Caco-2 (cell line): ENCODE data around the gene PHF5A. TPM values are rescaled to one million over a fixed set of nuclear protein-coding genes. Genes with fewer than 3 reads are reported as not detected.

Experiments used
- BruUV-seq: library from RNA; stranded (reverse); fragments of 400-500 nt; replicated peaks from 2 replicates; lab custom pipeline; 2021; lab: Mats Ljungman, UMichigan
- CTCF ChIA-PET: fragments of 300-600 bp; sonication (Branson Sonifier 250); formaldehyde crosslinking; loops from one replicate; lab custom pipeline; 2022; ENCODE audit warnings: antibody characterized with exemption; lab: Charles Lee
- POLR2A ChIA-PET: fragments of 300-600 bp; sonication (Branson Sonifier 250); formaldehyde crosslinking; loops from one replicate; lab custom pipeline; 2022; ENCODE audit warnings: antibody characterized with exemption; lab: Charles Lee
- DNase-seq, 2 experiments: peaks; one replicate each; pipeline versions ENCODE4 v3.0.0 to v3.0.0-alpha.2; 2020 to 2022
- H3K27me3 ChIP-seq: replicated peaks from 2 replicates; pipeline ENCODE4 v1.6.0; 2011; ENCODE audit warnings: low read length; ENCODE audit not compliant: control insufficient read depth, insufficient read depth
- H3K36me3 ChIP-seq: 2 replicates; pipeline ENCODE4 v1.5.1; 2011; ENCODE audit warnings: low read length; ENCODE audit not compliant: control insufficient read depth, insufficient read depth
- H3K4me1 ChIP-seq: fragments of 250-450 bp; sonication (Bioruptor Pico); 2 replicates; pipeline ENCODE4 v1.5.1; 2020; ENCODE audit warnings: mild to moderate bottlenecking
- H3K4me3 ChIP-seq: 2 replicates; pipeline ENCODE4 v1.5.1; 2011; ENCODE audit warnings: low read depth, mild to moderate bottlenecking, control low read depth, low read length
- H3K9me3 ChIP-seq: fragments of 250-450 bp; sonication (Bioruptor Pico); 2 replicates; pipeline ENCODE4 v1.5.1; 2020; ENCODE audit warnings: mild to moderate bottlenecking, moderate library complexity
- H3K27ac Mint-ChIP-seq: one replicate; pipeline ENCODE4 v1.8.0; 2022; ENCODE audit warnings: mixed read lengths; ENCODE audit not compliant: unreplicated experiment
- H3K27me3 Mint-ChIP-seq: one replicate; pipeline ENCODE4 v1.8.0; 2022; ENCODE audit warnings: mixed read lengths; ENCODE audit not compliant: insufficient read depth, unreplicated experiment
- H3K36me3 Mint-ChIP-seq: one replicate; pipeline ENCODE4 v1.8.0; 2022; ENCODE audit warnings: mild to moderate bottlenecking, mixed read lengths; ENCODE audit not compliant: insufficient read depth, unreplicated experiment
- H3K4me1 Mint-ChIP-seq: one replicate; pipeline ENCODE4 v1.8.0; 2022; ENCODE audit warnings: low read depth, mixed read lengths; ENCODE audit not compliant: unreplicated experiment
- H3K4me3 Mint-ChIP-seq: one replicate; pipeline ENCODE4 v1.8.0; 2022; ENCODE audit warnings: mild to moderate bottlenecking, moderate library complexity, mixed read lengths; ENCODE audit not compliant: unreplicated experiment
- H3K9me3 Mint-ChIP-seq: one replicate; pipeline ENCODE4 v1.8.0; 2022; ENCODE audit warnings: mixed read lengths; ENCODE audit not compliant: unreplicated experiment
- intact Hi-C: fragments of 100-400 bp; cut with micrococcal nuclease; formaldehyde crosslinking; loops from one replicate; pipeline ENCODE4 v1.10.0; 2022; ENCODE audit not compliant: unreplicated experiment
- total RNA-seq: library from RNA; stranded (reverse); gene quantifications from 2 replicates; pipeline ENCODE4 v1.2.3, GENCODE V29; 2022
- TF ChIP-seq, protein P1 (sequence below), 2 experiments: fragments of 200-600 bp in 1 of 2; IDR thresholded peaks; 1 replicate in 1 of 2; 2 replicates in 1 of 2; pipeline versions ENCODE4 v1.5.1 to v1.8.0; 2011 to 2022; ENCODE audit warnings: antibody characterized with exemption in 1 of 2, control low read depth in 1 of 2, inconsistent platforms in 1 of 2, low read depth in 1 of 2, low read length in 1 of 2, mild to moderate bottlenecking in 1 of 2, moderate library complexity in 1 of 2; ENCODE audit not compliant: insufficient read depth in 1 of 2, severe bottlenecking in 1 of 2, unreplicated experiment in 1 of 2

Gene PHF5A
- total RNA-seq, 1 experiment from 2014 or later, result 78.6 TPM

DNA sequence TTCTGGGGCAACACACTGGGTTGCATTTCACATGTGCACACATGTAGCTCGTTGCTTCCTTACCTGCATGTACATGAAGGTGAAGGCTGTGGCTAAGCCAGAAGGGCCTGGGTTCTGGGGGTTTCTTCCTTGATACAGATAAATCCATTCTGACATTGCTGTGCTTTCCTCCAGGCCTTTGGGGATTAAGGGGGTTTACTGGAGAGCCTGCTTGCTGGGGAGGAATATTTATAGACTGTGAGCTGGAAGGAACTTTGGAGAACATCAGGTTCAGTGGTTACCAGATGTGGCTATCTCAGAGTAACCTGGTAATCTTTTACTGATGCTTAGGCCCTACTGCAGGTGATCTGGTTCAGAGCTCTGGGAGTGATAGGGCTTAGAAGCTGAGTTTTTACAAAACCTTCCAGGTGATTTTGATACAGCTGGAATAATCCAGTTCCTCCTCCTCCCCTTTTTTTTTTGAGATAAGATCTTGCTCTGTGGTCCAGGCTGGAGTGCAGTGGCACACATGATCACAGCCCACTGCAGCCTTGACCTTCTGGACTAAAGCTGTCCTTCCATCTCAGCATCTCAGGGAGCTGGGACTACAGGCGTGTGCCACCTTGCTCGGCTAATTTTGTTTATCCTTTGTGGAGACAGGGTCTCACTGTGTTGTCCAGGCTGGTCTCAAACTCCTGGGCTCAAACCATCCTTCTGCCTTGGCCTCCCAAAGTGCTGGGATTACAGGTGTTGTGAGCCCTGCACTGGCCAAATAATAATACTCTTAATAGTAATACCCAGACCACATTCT lies 20.3 kb upstream of the PHF5A start:
- POLR2A ChIA-PET, result interaction anchor here (0.5 to 0.6 kb wide), 2 partner anchors 459 to 795 kb away, joined by 3 to 4 read pairs; no protein-coding TSS in a partner anchor
- intact Hi-C loops, result no loop called here
- TF ChIP-seq, protein P1, sequence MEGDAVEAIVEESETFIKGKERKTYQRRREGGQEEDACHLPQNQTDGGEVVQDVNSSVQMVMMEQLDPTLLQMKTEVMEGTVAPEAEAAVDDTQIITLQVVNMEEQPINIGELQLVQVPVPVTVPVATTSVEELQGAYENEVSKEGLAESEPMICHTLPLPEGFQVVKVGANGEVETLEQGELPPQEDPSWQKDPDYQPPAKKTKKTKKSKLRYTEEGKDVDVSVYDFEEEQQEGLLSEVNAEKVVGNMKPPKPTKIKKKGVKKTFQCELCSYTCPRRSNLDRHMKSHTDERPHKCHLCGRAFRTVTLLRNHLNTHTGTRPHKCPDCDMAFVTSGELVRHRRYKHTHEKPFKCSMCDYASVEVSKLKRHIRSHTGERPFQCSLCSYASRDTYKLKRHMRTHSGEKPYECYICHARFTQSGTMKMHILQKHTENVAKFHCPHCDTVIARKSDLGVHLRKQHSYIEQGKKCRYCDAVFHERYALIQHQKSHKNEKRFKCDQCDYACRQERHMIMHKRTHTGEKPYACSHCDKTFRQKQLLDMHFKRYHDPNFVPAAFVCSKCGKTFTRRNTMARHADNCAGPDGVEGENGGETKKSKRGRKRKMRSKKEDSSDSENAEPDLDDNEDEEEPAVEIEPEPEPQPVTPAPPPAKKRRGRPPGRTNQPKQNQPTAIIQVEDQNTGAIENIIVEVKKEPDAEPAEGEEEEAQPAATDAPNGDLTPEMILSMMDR (IDR thresholded peaks at IDR 0.05; ENCODE audit: insufficient read depth in 1 of 2, low read depth in 1 of 2, low read length in 1 of 2, severe bottlenecking in 1 of 2, unreplicated experiment in 1 of 2), result no peak
- Histone ChIP-seq H3K27me3 (no peaks in the 10 kb centered on the region), H3K4me3 (no peak overlapping the region), H3K36me3 (no peaks in the 10 kb centered on the region), H3K9me3 (no peaks in the 10 kb centered on the region), H3K4me1 (peaks cover 26% of the 10 kb centered on the region)
- BruUV-seq, result no TSS peak
- no peaks in the 10 kb centered on the region for H3K36me3 Mint-ChIP-seq
- no peaks in the 10 kb centered on the region for H3K27me3 Mint-ChIP-seq
- peak overlapping the region; percentile 46 for H3K27ac Mint-ChIP-seq
- no peak overlapping the region for H3K4me3 Mint-ChIP-seq
- peaks cover 16% of the 10 kb centered on the region for H3K4me1 Mint-ChIP-seq
- CTCF ChIA-PET, result interaction anchor here (0.6 kb wide), 1 partner anchor 54 kb away, joined by 3 read pairs; no protein-coding TSS in a partner anchor
- H3K9me3 Mint-ChIP-seq, result no peaks in the 10 kb centered on the region
- no peak for DNase-seq

DNA sequence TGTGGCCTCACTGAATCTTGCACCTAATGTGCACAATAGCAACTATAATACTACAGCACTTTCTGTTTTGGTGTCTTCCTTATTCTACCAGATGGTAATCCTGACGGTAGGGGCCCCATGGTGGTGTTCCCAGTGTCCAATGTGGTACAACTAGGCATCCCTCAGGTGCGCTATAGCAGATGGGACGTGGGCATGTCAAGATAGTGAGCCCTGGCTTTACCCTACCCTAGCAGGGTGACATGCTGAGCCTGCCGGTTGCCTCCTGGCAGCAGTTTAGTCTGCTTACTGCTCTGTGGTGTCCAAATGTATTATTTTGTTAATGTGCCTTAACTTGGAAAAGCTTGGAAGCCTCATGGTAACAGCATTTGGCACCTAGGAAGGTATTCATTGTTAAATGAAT lies 19.6 kb upstream of the PHF5A start:
- intact Hi-C loops, result no loop called here
- no peaks in the 10 kb centered on the region for H3K9me3 ChIP-seq
- no peaks in the 10 kb centered on the region for H3K36me3 Mint-ChIP-seq
- no peak overlapping the region for H3K4me3 ChIP-seq
- H3K4me1 Mint-ChIP-seq, result peaks cover 16% of the 10 kb centered on the region
- ChIA-PET POLR2A (no interaction called here), CTCF (no interaction called here)
- H3K4me1 ChIP-seq, result peaks cover 26% of the 10 kb centered on the region
- BruUV-seq, result no TSS peak
- no peaks in the 10 kb centered on the region for H3K9me3 Mint-ChIP-seq
- H3K27me3 ChIP-seq, result no peaks in the 10 kb centered on the region
- H3K36me3 ChIP-seq, result no peaks in the 10 kb centered on the region
- H3K27me3 Mint-ChIP-seq, result no peaks in the 10 kb centered on the region
- no peak overlapping the region for H3K4me3 Mint-ChIP-seq
- no peak overlapping the region for H3K27ac Mint-ChIP-seq
- DNase-seq, result no peak
- TF ChIP-seq, protein P1 (IDR thresholded peaks at IDR 0.05; ENCODE audit: insufficient read depth in 1 of 2, low read depth in 1 of 2, low read length in 1 of 2, severe bottlenecking in 1 of 2, unreplicated experiment in 1 of 2), result no peak

DNA sequence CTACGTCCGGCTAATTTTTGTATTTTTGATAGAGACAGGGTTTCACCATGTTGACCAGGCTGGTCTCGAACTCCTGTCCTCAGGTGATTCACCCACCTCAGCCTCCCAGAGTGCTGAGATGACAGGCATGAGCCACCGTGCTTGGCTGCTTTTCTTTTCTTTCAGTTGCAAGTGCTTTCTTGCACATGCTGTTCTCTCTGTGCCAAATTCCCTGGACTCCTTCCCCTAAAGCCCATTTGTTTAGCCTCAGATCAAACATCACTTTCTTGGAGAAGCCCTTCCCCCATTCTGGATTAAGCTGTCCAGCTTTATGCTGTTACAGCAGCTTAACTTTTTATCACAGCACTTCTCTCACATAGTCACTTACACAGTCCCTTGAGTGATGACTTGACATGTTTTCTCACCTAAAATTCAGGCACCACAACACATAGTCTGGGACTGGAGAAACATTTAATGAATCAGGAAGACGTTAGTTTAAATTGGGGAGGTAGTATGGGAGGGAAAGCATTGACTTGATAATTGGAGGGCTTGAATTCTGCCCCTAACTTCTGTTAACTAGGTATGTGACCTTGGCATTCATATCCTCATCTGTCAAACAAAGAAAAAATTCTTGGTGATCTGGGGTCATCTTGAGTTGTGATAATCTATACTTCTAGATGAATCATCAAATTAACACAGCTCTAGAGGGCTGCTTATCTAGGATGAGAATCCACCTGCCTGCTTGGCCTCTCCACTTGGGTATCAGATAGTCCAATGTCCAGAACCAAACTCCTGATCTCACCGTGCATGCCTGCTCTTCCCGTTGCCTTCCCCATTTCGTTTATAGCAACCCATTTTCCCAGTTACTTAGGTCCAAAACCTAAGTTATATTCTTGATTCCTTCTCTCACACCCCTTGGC lies 18.8 kb upstream of the PHF5A start:
- TF ChIP-seq, protein P1 (IDR thresholded peaks at IDR 0.05; ENCODE audit: insufficient read depth in 1 of 2, low read depth in 1 of 2, low read length in 1 of 2, severe bottlenecking in 1 of 2, unreplicated experiment in 1 of 2), result no peak
- H3K36me3 Mint-ChIP-seq, result no peaks in the 10 kb centered on the region
- peaks cover 16% of the 10 kb centered on the region for H3K4me1 Mint-ChIP-seq
- H3K27me3 ChIP-seq, result no peaks in the 10 kb centered on the region
- DNase-seq, result no peak
- BruUV-seq, result no TSS peak
- H3K27ac Mint-ChIP-seq, result peak overlapping the region; percentile 46
- intact Hi-C loops, result no loop called here
- H3K9me3 Mint-ChIP-seq, result no peaks in the 10 kb centered on the region
- peaks cover 26% of the 10 kb centered on the region for H3K4me1 ChIP-seq
- H3K36me3 ChIP-seq, result no peaks in the 10 kb centered on the region
- H3K4me3 ChIP-seq, result no peak overlapping the region
- no peaks in the 10 kb centered on the region for H3K9me3 ChIP-seq
- POLR2A ChIA-PET, result no interaction called here
- CTCF ChIA-PET, result interaction anchor here (0.9 kb wide), 1 partner anchor 19 kb away, joined by 3 read pairs; the partner anchor contains the start of genes ACO2 and PHF5A
- H3K4me3 Mint-ChIP-seq, result no peak overlapping the region
- H3K27me3 Mint-ChIP-seq, result no peaks in the 10 kb centered on the region
